Lung (tissue), 12 donors: ENCODE data around the gene MTA1. TPM values are rescaled to one million over a fixed set of nuclear protein-coding genes. Genes with fewer than 3 reads are reported as not detected.

Experiments used
- ATAC-seq: fragments of 200-7000 bp; cut with Tn5 transposase; one replicate; pipeline ENCODE4 v1.9.1; 2020; ENCODE audit warnings: moderate number of reproducible peaks; ENCODE audit not compliant: insufficient read depth, low FRiP score
- DNase-seq, 3 donors: peaks; one replicate each; pipeline ENCODE4 v3.0.0-alpha.2; 2013 to 2017
- H3K27ac ChIP-seq, 2 donors: one replicate each; pipeline ENCODE4 v1.5.1; 2013; ENCODE audit warnings: mild to moderate bottlenecking in 2 of 2, moderate library complexity in 2 of 2, control low read depth in 1 of 2, inconsistent platforms in 1 of 2, low read depth in 1 of 2, low read length in 1 of 2
- H3K27me3 ChIP-seq, 3 donors: one replicate each; pipeline ENCODE4 v1.5.1; 2013; ENCODE audit warnings: low read length in 2 of 3; ENCODE audit not compliant: control insufficient read depth in 3 of 3, insufficient read depth in 3 of 3
- H3K36me3 ChIP-seq, 4 donors: one replicate each; pipeline ENCODE4 v1.5.1; 2013; ENCODE audit warnings: low read length in 4 of 4, mild to moderate bottlenecking in 1 of 4, moderate library complexity in 1 of 4; ENCODE audit not compliant: control insufficient read depth in 4 of 4, insufficient read depth in 4 of 4
- H3K4me1 ChIP-seq, 5 donors: one replicate each; pipeline ENCODE4 v1.5.1; 2013; ENCODE audit warnings: low read length in 5 of 5, mild to moderate bottlenecking in 2 of 5, moderate library complexity in 1 of 5; ENCODE audit not compliant: control insufficient read depth in 5 of 5, insufficient read depth in 5 of 5
- H3K4me3 ChIP-seq: one replicate; pipeline ENCODE4 v1.5.1; 2013; ENCODE audit warnings: mild to moderate bottlenecking, control low read depth, moderate library complexity
- H3K9ac ChIP-seq, 2 donors: one replicate each; pipeline ENCODE4 v1.5.1; 2013; ENCODE audit warnings: low read length in 2 of 2, control low read depth in 1 of 2; ENCODE audit not compliant: insufficient read depth in 1 of 2
- H3K9me3 ChIP-seq, 4 donors: one replicate each; pipeline ENCODE4 v1.5.1; 2013; ENCODE audit warnings: low read length in 3 of 4, mild to moderate bottlenecking in 1 of 4, moderate library complexity in 1 of 4; ENCODE audit not compliant: control insufficient read depth in 4 of 4, insufficient read depth in 3 of 4
- WGBS, 2 donors: extraction: QIAGEN DNeasy Blood & Tissue Kit; methylation state at CpG; one replicate each; pipeline ENCODE4 v1.1.7; 2013; 5-methylcytosine and 5-hydroxymethylcytosine counted together
- polyA plus RNA-seq, 2 donors: library from polyadenylated mRNA; stranded (reverse); fragments of 200-250 nt; gene quantifications; one replicate each; pipeline ENCODE4 v1.2.1, GENCODE V29; 2013
- total RNA-seq, 2 donors: library from RNA; depleted of rRNA in 1 of 2; stranded (reverse); fragments of >200 nt in 1 of 2; gene quantifications; one replicate each; pipeline ENCODE4 v1.2.1, GENCODE V29; 2014 to 2021
- TF ChIP-seq, protein P1 (sequence below): IDR thresholded peaks from 2 replicates; pipeline ENCODE4 v1.5.1; 2012; ENCODE audit warnings: mild to moderate bottlenecking; ENCODE audit errors: control extremely low read depth, extremely low read depth
- donor health status: control.
- donor health status: control.
- donor health status: Bipolar disorder and iron deficiency.
- donor health status: healthy.
- donor health status: DM: yes; HTN: yes; CAD: no.

The MTA1 gene
- total and polyA plus RNA-seq, 4 donors: 40.2 to 113 (median 63.6) TPM

GRCh38 chr14:105442125-105442524 lies 22.5 kb downstream of the MTA1 start:
- H3K36me3 ChIP-seq: peaks cover 0 to 30% (median 5%) of the 10 kb centered on the region in 4 donors
- no peaks in the 10 kb centered on the region for H3K27me3 ChIP-seq
- no peak overlapping the region for H3K9ac ChIP-seq
- WGBS, 2 donors: 80 to 84% methylated on average over 17 of the region's 17 CpGs
- H3K4me3 ChIP-seq: no peak overlapping the region
- no peak for ATAC-seq
- DNase-seq: no peak
- no peaks in the 10 kb centered on the region for H3K9me3 ChIP-seq
- no peak overlapping the region for H3K27ac ChIP-seq
- H3K4me1 ChIP-seq: no peaks in the 10 kb centered on the region
- TF ChIP-seq, protein P1, sequence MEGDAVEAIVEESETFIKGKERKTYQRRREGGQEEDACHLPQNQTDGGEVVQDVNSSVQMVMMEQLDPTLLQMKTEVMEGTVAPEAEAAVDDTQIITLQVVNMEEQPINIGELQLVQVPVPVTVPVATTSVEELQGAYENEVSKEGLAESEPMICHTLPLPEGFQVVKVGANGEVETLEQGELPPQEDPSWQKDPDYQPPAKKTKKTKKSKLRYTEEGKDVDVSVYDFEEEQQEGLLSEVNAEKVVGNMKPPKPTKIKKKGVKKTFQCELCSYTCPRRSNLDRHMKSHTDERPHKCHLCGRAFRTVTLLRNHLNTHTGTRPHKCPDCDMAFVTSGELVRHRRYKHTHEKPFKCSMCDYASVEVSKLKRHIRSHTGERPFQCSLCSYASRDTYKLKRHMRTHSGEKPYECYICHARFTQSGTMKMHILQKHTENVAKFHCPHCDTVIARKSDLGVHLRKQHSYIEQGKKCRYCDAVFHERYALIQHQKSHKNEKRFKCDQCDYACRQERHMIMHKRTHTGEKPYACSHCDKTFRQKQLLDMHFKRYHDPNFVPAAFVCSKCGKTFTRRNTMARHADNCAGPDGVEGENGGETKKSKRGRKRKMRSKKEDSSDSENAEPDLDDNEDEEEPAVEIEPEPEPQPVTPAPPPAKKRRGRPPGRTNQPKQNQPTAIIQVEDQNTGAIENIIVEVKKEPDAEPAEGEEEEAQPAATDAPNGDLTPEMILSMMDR: no peak

DNA sequence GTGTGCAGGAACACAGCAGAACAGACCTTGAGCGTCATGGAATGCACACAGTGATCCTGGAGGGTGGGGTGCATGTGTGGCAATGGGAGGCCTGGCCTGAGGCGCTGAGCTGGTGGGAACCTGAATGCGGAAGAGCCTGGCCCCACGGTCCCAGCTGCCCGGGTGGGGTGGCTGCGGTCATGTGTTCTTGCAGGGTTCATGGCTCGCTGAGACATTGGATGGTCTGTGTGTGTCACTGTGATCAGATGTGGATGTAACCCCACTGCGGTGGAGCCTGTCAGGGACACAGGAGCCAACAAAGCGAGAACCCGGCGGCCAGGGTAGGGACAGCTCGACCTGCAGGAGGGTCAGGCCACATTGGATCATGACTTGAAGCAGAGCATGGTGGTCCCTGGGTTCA lies 23.2 kb downstream of the MTA1 start:
- no peak overlapping the region for H3K27ac ChIP-seq
- H3K9me3 ChIP-seq: no peaks in the 10 kb centered on the region
- H3K36me3 ChIP-seq: peaks cover 0 to 30% (median 5%) of the 10 kb centered on the region in 4 donors
- no peak overlapping the region for H3K9ac ChIP-seq
- H3K4me1 ChIP-seq: no peaks in the 10 kb centered on the region
- 86 to 89% methylated on average over 12 of the region's 12 CpGs for WGBS, 2 donors
- H3K27me3 ChIP-seq: no peaks in the 10 kb centered on the region
- ATAC-seq (no peak), DNase-seq (no peak)
- TF ChIP-seq, protein P1: no peak
- no peak overlapping the region for H3K4me3 ChIP-seq

DNA sequence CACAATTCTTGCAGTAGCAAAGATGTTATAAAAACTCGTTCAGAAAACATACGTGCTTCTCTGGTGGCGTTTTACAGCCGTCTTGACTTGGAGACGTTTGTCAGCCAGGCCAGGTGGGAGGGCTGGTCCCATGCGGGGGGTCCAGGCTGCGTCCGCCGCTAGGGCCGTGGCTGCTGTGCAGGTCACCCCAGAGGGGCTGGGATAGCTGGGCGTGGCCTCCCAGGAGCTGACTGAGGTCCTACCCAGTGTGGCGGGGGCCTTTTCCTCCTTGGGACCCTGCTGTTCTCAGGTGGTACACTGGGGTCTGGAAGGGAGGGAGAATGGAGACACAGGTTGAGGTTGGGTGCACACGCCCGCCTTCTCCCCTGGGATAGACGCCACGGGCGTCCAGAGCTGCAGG lies 25.2 kb downstream of the MTA1 start:
- 92 to 95% methylated on average over 17 of the region's 17 CpGs for WGBS, 2 donors
- no peak for DNase-seq
- TF ChIP-seq, protein P1: no peak
- H3K4me1 ChIP-seq: peaks cover 0 to 4% (median 0%) of the 10 kb centered on the region in 5 donors
- no peak overlapping the region for H3K4me3 ChIP-seq
- no peak overlapping the region for H3K9ac ChIP-seq
- H3K9me3 ChIP-seq: no peaks in the 10 kb centered on the region
- H3K27me3 ChIP-seq: no peaks in the 10 kb centered on the region
- no peak for ATAC-seq
- peaks cover 0 to 18% (median 5%) of the 10 kb centered on the region in 4 donors for H3K36me3 ChIP-seq
- H3K27ac ChIP-seq: no peak overlapping the region

DNA sequence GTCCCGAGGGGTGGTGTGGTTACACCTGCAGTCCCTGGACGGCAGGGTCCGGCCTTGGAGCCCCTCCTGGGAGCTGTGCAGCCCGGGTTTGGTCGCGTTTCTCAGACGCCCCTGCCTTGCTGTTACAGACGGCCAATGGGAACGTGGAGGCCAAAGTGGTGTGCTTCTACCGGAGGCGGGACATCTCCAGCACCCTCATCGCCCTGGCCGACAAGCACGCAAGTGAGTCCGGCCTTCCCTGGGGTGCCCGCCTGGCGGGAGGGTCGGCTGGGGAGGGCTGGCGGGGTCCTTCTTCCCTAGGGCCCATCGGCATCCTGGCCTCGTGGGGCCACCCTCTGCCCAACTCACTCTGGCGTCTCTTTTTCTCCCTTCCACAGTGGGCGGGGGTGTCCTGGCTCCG lies 25.7 kb downstream of the MTA1 start:
- 90 to 95% methylated on average over 24 of the region's 24 CpGs for WGBS, 2 donors
- no peak for ATAC-seq
- TF ChIP-seq, protein P1: no peak
- Histone ChIP-seq H3K9me3 (no peaks in the 10 kb centered on the region), H3K9ac (no peak overlapping the region), H3K4me1 (peaks cover 0 to 4% (median 0%) of the 10 kb centered on the region in 5 donors), H3K36me3 (peaks cover 2 to 21% (median 7%) of the 10 kb centered on the region in 4 donors), H3K27me3 (no peaks in the 10 kb centered on the region), H3K4me3 (no peak overlapping the region), H3K27ac (no peak overlapping the region)
- no peak for DNase-seq
